Naive B cell (primary cell): ENCODE measurements around the gene ARHGEF12. TPM values are rescaled to one million over a fixed set of nuclear protein-coding genes. Genes with fewer than 3 reads are reported as not detected.
"Not testable (repeated sequence)": the region's sequence is repeated elsewhere in the genome, so short reads cannot be mapped to it uniquely, and the experiment has no call there.

Experiments
- ATAC-seq, 2 donors: fragments of 150-1000 bp; cut with Tn5 transposase; 2 replicates each; pipeline ENCODE4 v1.10.0; 2021; ENCODE audit warnings: low read depth in 2 of 2, mild to moderate bottlenecking in 2 of 2, moderate library complexity in 2 of 2
- DNase-seq: peaks from one replicate; pipeline ENCODE4 v3.0.0; 2022
- H3K27ac Mint-ChIP-seq, 6 donors: one replicate each; pipeline ENCODE4 v1.8.0; 2020 to 2022; ENCODE audit warnings: mild to moderate bottlenecking in 6 of 6, mixed read lengths in 6 of 6, moderate library complexity in 5 of 6, inconsistent platforms in 2 of 6
- H3K27me3 Mint-ChIP-seq, 3 donors: one replicate each; pipeline ENCODE4 v1.8.0; 2021 to 2022; ENCODE audit warnings: mixed read lengths in 3 of 3, mild to moderate bottlenecking in 1 of 3
- H3K36me3 Mint-ChIP-seq, 2 donors: one replicate each; pipeline ENCODE4 v1.8.0; 2020 to 2022; ENCODE audit warnings: mixed read lengths in 2 of 2, inconsistent platforms in 1 of 2, mild to moderate bottlenecking in 1 of 2
- H3K4me1 Mint-ChIP-seq, 3 donors: one replicate each; pipeline ENCODE4 v1.8.0; 2020 to 2022; ENCODE audit warnings: mixed read lengths in 3 of 3, inconsistent platforms in 1 of 3, mild to moderate bottlenecking in 1 of 3, moderate library complexity in 1 of 3
- H3K4me3 Mint-ChIP-seq, 8 donors: one replicate each; pipeline ENCODE4 v1.8.0; 2020 to 2022; ENCODE audit warnings: mild to moderate bottlenecking in 8 of 8, mixed read lengths in 8 of 8, moderate library complexity in 8 of 8, inconsistent platforms in 2 of 8
- H3K9me3 Mint-ChIP-seq, 7 donors: one replicate each; pipeline ENCODE4 v1.8.0; 2020 to 2022; ENCODE audit warnings: mixed read lengths in 7 of 7, mild to moderate bottlenecking in 5 of 7, inconsistent platforms in 2 of 7, moderate library complexity in 1 of 7
- polyA plus RNA-seq, 6 donors: library from polyadenylated mRNA; unstranded; fragments of 300-500 nt; fragmentation: Illumina TruSeq; gene quantifications; one replicate each; pipeline ENCODE4 v1.2.3, GENCODE V29; 2021; ENCODE audit warnings: low read depth in 6 of 6

The ARHGEF12 gene
- polyA plus RNA-seq, 6 donors from 2014 or later, result 2.3 to 4.3 (median 3.6) TPM; not detected in 1

DNA sequence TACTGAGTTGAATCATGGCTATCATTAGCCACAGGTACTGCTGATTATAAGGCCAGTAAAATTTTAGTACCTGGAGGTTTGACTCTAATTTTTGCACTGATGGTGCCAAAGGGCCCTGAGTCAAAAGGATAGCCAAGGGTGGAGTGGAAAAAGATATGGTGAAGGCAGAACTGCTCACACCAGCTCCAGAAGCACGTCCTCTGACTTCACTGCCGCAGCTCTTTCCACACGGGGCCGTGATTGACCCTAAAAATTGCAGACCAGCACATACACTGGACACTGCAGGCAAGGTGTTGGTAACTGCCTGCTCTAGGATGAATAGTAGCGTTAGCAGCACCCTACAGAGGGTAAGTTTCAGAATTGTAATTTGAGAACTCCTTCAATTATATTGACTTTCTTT is 149.9 kb downstream of the ARHGEF12 start:
- DNase-seq (no peak), ATAC-seq (no peak)
- H3K27me3 Mint-ChIP-seq, result no peaks in the 10 kb centered on the region
- no peak overlapping the region for H3K27ac Mint-ChIP-seq
- peaks cover 13% of the 10 kb centered on the region in 2 donors for H3K36me3 Mint-ChIP-seq
- H3K4me3 Mint-ChIP-seq, result no peak overlapping the region
- H3K4me1 Mint-ChIP-seq, result no peaks in the 10 kb centered on the region
- no peaks in the 10 kb centered on the region for H3K9me3 Mint-ChIP-seq

DNA sequence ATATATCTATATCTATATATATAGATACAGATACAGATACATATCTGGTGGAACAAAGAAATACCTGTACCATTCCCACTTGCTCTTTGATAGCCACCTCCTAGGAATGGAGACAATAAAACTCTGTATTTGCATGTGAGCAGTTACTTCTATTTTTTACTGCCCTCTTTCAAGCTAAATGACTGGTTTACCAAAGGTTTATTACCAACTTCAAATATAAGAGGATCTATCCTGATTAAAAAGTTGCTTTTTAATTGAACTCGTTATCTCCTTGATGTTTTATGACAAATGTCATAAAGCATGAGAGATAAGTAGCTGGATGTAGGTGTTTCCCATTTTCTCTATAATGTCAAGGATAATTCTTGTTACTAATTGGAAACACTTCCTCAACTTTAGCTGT is 153.6 kb downstream of the ARHGEF12 start:
- H3K4me3 Mint-ChIP-seq, result no peak overlapping the region

DNA sequence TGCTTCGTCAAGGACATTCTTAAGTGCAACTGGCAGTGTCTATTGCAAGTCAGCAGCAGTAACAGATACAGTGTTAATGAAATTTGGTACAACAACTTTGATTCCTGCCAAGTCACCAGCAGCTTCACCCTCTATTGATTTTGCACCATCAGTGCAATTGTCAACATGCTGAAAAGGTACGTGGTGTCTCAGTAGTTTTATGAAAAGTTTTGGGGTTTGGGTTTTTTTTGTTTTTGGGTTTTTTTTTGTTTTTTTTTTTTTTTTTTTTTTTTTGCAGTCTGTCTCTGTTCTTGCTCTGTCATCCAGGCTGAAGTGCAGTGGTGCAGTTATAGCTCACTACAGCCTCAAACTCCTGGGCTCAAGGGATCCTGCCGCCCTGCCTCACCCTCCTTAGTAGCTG is 156.3 kb downstream of the ARHGEF12 start:
- peaks cover 6 to 9% (median 7%) of the 10 kb centered on the region in 3 donors for H3K27me3 Mint-ChIP-seq
- no peaks in the 10 kb centered on the region for H3K9me3 Mint-ChIP-seq
- no peaks in the 10 kb centered on the region for H3K4me1 Mint-ChIP-seq
- no peaks in the 10 kb centered on the region for H3K36me3 Mint-ChIP-seq
- no peak for DNase-seq
- H3K4me3 Mint-ChIP-seq, result no peak overlapping the region
- no peak overlapping the region for H3K27ac Mint-ChIP-seq
- ATAC-seq, result no peak

More for the DNA sequence above, 153.6 kb downstream of the ARHGEF12 start:
- ATAC-seq, result no peak
- Mint-ChIP-seq H3K4me1 (no peaks in the 10 kb centered on the region), H3K27ac (no peak overlapping the region), H3K36me3 (peaks cover 7 to 9% of the 10 kb centered on the region in 2 donors), H3K9me3 (no peaks in the 10 kb centered on the region), H3K27me3 (no peaks in the 10 kb centered on the region)
- no peak for DNase-seq

DNA sequence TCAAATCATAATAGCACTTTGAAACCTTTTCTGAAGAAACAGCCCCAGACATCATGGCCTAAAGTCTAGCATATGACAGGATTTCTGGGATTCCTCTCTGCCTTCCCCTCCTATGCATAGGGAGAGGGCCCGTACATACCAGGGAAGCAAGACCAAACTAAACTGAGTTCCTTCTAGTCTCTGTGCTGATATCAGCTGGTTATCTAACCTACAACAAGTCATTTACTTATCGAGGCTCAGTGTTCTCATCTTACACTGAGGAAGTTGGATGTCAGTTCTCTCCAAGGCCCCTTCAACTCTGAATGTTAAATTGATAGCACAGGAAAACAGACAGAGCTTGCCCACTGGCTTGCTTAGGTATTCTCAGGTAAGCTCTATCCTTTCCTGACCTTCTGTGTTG is 158.4 kb downstream of the ARHGEF12 start:
- ATAC-seq (no peak), DNase-seq (no peak)
- H3K4me1 Mint-ChIP-seq, result no peaks in the 10 kb centered on the region
- no peaks in the 10 kb centered on the region for H3K9me3 Mint-ChIP-seq
- H3K27ac Mint-ChIP-seq, result no peak overlapping the region
- H3K27me3 Mint-ChIP-seq, result peaks cover 6 to 24% (median 19%) of the 10 kb centered on the region in 3 donors
- no peaks in the 10 kb centered on the region for H3K36me3 Mint-ChIP-seq
- no peak overlapping the region for H3K4me3 Mint-ChIP-seq

DNA sequence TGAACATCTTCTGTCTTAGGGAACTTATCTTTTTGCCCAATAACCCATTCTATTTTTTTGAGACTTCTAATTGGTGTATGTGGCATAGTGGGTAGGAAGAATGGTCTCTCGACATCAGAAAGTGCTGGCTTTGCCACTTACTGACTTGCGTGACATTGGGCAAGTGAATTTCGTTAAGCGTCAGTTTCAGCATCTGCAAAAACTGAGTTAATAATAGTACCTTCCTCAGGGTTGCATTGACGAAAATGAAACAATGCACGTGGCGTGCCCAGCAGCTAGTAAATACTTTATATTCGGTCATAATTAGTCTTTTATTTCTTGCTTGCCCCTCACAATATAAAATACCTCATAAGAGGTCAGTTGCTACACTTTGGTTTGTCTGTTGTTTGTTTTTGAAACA is 162.9 kb downstream of the ARHGEF12 start:
- H3K36me3 Mint-ChIP-seq, result no peaks in the 10 kb centered on the region
- H3K27ac Mint-ChIP-seq, result no peak overlapping the region
- H3K4me3 Mint-ChIP-seq, result no peak overlapping the region
- DNase-seq (no peak), ATAC-seq (no peak)
- H3K4me1 Mint-ChIP-seq, result no peaks in the 10 kb centered on the region
- no peaks in the 10 kb centered on the region for H3K9me3 Mint-ChIP-seq
- peaks cover 43 to 53% (median 44%) of the 10 kb centered on the region in 3 donors for H3K27me3 Mint-ChIP-seq

DNA sequence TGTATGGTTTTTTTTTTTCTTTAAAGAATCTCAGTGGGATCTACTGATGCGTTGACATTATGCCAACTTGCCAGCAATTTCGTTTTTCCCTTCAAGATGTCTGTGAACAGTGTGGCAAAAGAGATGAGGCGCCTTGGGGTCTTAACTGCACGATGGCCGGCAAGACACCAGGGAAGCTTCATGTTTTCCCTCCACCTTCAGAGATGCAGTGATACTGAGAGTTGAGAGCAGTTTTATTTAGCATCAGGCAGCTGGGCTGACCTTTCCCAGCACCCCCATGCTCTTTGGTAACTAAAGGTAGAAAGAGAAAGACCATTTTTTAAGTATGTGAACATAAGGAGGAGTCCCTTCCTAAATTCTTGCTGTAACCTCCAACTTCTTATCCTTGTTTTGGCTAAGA is 163.6 kb downstream of the ARHGEF12 start:
- DNase-seq (no peak), ATAC-seq (no peak)
- Mint-ChIP-seq H3K4me3 (no peak overlapping the region), H3K4me1 (no peaks in the 10 kb centered on the region), H3K27ac (no peak overlapping the region), H3K36me3 (no peaks in the 10 kb centered on the region), H3K27me3 (peaks cover 45 to 57% (median 46%) of the 10 kb centered on the region in 3 donors), H3K9me3 (no peaks in the 10 kb centered on the region)

DNA sequence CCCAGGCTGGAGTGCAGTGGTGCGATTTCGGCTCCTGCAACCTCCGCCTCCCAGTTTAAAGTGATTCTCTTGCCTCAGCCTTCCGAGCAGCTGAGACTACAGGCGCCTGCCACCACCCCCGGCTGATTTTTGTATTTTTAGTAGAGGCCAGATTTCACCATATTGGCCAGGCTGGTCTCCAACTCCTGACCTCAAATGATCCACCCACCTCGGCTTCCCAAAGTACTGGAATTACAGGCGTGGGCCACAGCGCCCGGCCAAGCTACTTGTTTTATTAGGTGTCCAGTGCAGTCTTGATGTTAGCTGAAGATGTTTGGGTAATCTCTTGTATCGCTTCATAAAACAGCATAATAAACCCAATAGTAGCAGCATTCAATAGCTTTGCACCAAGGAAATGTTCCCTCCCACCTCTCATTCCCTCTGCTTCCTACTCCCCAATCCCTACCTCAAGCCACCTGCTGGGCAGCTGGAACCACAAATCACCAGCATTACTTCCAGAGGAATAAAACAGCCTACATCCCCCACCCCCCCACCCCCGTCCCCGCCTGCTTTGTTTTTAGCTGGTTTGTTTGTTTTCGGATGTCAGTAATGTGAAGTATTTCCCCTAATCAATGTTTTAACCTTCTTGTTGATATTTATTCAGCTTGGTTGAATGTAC is 164.3 kb downstream of the ARHGEF12 start:
- Mint-ChIP-seq H3K27me3 (peaks cover 52 to 63% (median 52%) of the 10 kb centered on the region in 3 donors), H3K36me3 (no peaks in the 10 kb centered on the region), H3K27ac (no peak overlapping the region), H3K9me3 (no peaks in the 10 kb centered on the region), H3K4me1 (no peaks in the 10 kb centered on the region), H3K4me3 (no peak overlapping the region)
- ATAC-seq (no peak), DNase-seq (no peak)

DNA sequence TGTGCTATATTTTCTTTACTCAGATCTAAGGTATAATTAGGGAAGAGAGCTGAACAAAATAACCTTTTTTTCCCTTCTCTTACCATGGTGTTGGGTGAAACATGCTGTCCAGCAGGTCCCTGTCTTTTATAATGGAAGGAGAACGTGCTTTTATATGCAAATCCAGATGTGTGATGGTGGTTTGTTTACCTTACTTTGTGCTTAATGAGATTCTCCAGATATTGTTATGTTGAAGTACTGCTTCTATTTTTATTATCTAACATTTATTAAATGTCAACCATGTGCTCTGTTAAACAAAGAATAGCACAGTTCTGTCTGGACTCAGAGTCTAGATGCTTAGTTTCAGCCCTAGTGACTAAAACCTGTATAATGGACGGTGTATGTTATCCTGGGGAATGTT is 165.2 kb downstream of the ARHGEF12 start:
- no peak overlapping the region for H3K4me3 Mint-ChIP-seq
- H3K4me1 Mint-ChIP-seq, result no peaks in the 10 kb centered on the region
- DNase-seq, result no peak
- peaks cover 53 to 64% (median 57%) of the 10 kb centered on the region in 3 donors for H3K27me3 Mint-ChIP-seq
- no peaks in the 10 kb centered on the region for H3K9me3 Mint-ChIP-seq
- no peaks in the 10 kb centered on the region for H3K36me3 Mint-ChIP-seq
- ATAC-seq, result no peak
- no peak overlapping the region for H3K27ac Mint-ChIP-seq

DNA sequence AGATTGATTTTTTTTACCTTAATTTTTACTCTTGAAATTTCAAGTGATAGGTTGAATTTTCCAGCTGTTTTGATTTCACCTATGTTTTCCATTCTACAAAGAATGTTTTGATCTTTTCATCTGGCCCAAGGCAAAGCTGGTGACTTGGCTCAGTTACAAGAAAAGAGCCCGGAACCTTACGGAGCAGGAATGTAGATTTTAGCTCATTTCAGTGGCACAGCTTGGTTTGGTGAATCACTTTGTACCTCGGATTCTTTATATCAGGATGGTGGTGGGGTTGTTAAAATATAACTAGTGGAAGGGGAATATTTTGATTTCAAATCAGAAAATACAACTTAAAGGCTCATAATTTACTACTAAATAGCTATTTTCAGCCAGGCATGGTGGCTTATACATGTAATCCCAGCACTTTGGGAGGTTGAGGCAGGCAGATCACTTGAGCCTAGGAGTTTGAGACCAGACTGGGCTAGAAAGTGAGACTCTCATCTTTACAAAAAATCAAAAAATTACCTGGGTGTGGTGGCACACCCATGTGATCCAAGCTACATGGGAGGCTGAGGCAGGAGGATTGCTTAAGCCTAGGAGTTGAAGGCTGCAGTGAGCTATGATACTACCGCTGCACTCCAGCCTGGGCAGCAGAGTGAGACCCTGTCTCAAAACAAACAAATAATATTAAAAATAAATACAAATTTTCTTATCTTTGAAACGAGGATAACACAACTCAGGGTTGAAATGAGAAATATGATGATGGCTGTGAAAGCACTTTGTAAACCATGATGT is 166.0 kb downstream of the ARHGEF12 start:
- H3K9me3 Mint-ChIP-seq, result no peaks in the 10 kb centered on the region

DNA sequence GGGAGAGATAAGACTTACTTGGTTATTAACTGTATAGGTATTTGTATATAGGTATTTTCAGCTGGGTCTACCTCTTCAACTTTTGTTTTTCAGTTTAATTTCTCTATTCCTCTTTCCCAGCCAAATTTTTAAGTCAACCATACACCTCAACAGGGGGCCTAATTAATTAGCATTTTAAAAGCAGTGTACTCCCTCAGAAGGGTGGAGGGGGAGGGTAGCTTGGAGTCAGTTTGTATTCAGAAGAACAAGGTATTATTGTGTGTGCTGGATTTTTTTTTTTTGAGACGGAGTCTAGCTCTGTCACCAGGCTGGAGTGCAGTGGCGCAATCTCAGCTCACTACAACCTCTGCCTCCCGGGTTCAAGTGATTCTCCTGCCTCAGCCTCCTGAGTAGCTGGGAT is 167.3 kb downstream of the ARHGEF12 start:
- H3K4me1 Mint-ChIP-seq, DNase-seq, H3K27ac Mint-ChIP-seq, ATAC-seq, H3K4me3 Mint-ChIP-seq, H3K9me3 Mint-ChIP-seq, H3K36me3 Mint-ChIP-seq: not testable (repeated sequence)
- H3K27me3 Mint-ChIP-seq, result peaks cover 57 to 73% (median 63%) of the 10 kb centered on the region in 3 donors

More for the DNA sequence above, 166.0 kb downstream of the ARHGEF12 start:
- H3K27ac Mint-ChIP-seq, result no peak overlapping the region
- DNase-seq (no peak), ATAC-seq (no peak)
- H3K4me1 Mint-ChIP-seq, result no peaks in the 10 kb centered on the region
- no peaks in the 10 kb centered on the region for H3K36me3 Mint-ChIP-seq
- peaks cover 51 to 70% (median 57%) of the 10 kb centered on the region in 3 donors for H3K27me3 Mint-ChIP-seq
- H3K4me3 Mint-ChIP-seq, result no peak overlapping the region

DNA sequence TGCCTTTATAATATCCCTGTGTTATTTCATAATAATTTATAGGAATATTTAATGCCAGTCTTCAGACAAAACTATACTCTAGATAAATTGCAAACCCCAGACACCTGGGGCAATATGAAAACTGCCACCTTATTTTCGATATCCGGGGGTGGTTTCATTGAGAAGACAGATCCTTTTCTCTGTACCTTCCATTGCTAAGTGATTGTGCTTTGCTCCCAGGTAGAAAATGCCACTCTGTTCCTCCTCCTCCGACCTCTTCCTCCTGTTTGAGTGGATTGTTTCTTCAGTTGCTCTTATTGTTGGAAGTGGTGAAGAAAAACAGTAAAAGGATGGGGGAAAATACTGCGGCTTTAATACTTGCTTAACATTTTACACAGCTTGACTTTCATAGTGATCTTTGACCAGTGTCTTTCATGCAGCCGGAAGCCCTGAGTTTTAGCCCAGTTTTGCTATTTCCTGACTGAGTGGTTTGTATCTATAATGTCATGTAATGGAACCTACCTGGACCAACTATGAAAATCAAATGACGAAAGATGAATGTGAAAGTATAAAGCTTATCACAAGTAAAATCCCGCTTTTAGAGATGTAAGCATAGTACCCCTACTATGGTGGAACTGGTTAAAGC is 169.7 kb downstream of the ARHGEF12 start:
- peaks cover 67 to 85% (median 73%) of the 10 kb centered on the region in 3 donors for H3K27me3 Mint-ChIP-seq
- no peak overlapping the region for H3K4me3 Mint-ChIP-seq
- H3K4me1 Mint-ChIP-seq, result peaks cover 0 to 2% (median 1%) of the 10 kb centered on the region in 3 donors

DNA sequence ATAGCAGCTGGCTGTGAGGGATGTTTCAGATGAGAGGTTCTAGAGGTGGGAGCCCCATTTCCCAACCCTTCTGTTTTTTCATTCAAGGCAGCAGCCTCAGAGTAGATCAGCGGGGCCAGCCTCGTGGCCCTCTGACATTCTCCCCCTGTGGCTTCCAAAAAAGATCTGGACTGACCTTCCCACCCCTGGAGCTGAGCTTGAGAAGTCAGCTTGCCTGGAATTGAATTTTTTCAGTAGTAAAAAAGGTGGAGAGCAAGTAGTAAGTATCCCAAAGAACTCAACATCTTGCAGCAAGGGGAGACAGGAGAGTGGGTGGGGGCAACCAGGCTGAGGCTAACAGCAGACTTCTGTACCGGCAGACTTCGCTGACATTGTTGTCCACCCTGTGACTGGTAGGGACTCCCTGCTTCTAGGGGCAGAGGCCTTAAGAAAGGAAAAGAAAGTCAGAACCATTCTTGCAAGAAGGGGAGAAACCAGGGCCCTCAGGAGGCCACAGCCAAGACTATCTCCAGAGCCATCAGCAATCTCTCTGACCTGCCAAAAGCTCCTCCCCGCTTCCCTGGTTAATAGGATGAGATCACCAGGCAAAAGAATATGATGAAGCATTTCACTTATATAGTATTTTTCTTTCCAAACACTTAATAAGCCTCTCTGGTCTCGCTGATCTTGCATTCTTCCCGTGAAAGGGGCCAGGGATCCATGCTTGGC is 173.3 kb downstream of the ARHGEF12 start:
- DNase-seq, result no peak
- Mint-ChIP-seq H3K4me3 (peak overlapping the region in 2 of 8 donors; percentile 14 to 58), H3K36me3 (no peaks in the 10 kb centered on the region), H3K27me3 (peaks cover 63 to 78% (median 68%) of the 10 kb centered on the region in 3 donors), H3K4me1 (peaks cover 0 to 4% (median 3%) of the 10 kb centered on the region in 3 donors), H3K27ac (no peak overlapping the region), H3K9me3 (no peaks in the 10 kb centered on the region)
- ATAC-seq, result no peak

More for the DNA sequence above, 169.7 kb downstream of the ARHGEF12 start:
- Mint-ChIP-seq H3K27ac (peak overlapping the region in 1 of 6 donors; percentile 13), H3K9me3 (no peaks in the 10 kb centered on the region), H3K36me3 (no peaks in the 10 kb centered on the region)
- ATAC-seq (no peak), DNase-seq (no peak)

DNA sequence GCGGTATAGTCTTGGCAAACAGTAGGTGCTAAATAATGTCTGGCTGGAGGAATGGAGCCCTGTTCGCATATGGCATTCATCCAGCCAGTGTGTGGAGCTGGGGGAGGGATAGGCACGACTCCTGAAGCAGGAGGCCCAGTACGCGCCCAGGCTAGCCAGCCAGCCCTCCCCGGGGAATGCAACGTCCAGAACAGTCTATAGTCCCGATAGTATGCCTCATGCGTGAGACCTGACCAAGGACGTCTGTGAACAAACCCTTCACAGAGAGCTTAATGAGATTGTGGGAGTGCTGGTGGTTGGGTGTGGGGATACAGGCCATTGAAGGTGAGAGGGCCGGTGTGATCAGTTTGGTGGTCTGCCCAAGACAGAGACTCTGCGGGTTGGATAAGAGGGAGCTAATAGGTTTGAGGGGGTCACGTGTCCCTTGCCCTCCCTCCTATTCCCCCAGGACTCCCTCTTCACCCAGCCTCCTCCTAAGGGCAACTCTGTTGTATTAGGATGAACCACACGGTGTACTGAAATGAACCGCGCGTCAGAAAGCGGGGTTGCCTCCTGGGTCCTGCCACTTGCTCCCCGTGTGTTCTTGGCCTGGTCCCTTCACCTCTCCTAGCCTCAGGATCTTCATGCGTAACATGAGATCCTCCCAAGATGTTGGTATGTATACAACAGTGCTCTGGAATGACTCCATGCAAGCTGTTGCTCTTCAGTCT is 174.3 kb downstream of the ARHGEF12 start:
- Mint-ChIP-seq H3K9me3 (no peaks in the 10 kb centered on the region), H3K36me3 (no peaks in the 10 kb centered on the region), H3K27me3 (peaks cover 59 to 79% (median 71%) of the 10 kb centered on the region in 3 donors), H3K4me3 (peak overlapping the region in 4 of 8 donors; percentile 26 to 57 (median 44)), H3K27ac (peak overlapping the region in 1 of 6 donors; percentile 63), H3K4me1 (peaks cover 0 to 4% (median 3%) of the 10 kb centered on the region in 3 donors)
- DNase-seq, result no peak
- peak in 1 of 2 donors; percentile 7 for ATAC-seq
